BJ (cell line): ENCODE data around the gene B3GALT2. TPM values are rescaled to one million over a fixed set of nuclear protein-coding genes. Genes with fewer than 3 reads are reported as not detected.

Experiments
- CTCF ChIA-PET: fragments of 350-600 bp; formaldehyde crosslinking; extraction: SDS; loops from one replicate; lab custom pipeline; 2021; ENCODE audit warnings: antibody characterized with exemption, inconsistent platforms; lab: Yijun Ruan, JAX
- POLR2A ChIA-PET: fragments of 300-600 bp; sonication (Branson Sonifier 250); formaldehyde crosslinking; extraction: SDS; loops from one replicate; lab custom pipeline; 2021; ENCODE audit warnings: antibody characterized with exemption; lab: Charles Lee
- DNase-seq: peaks from one replicate; pipeline ENCODE4 v3.0.0-alpha.2; 2011; ENCODE audit warnings: low read depth
- H3K27me3 ChIP-seq: 2 replicates; pipeline ENCODE4 v1.6.0; 2011; ENCODE audit warnings: low read length; ENCODE audit not compliant: control insufficient read depth, insufficient read depth
- H3K36me3 ChIP-seq: 2 replicates; pipeline ENCODE4 v1.5.1; 2011; ENCODE audit warnings: low read length; ENCODE audit not compliant: control insufficient read depth, insufficient read depth
- H3K4me3 ChIP-seq: 2 replicates; pipeline ENCODE4 v1.5.1; 2011; ENCODE audit warnings: low read depth, mild to moderate bottlenecking, control low read depth, low read length
- polyA plus RNA-seq: library from polyadenylated mRNA; depleted of rRNA; stranded (reverse); fragments of >200 nt; gene quantifications from 2 replicates; pipeline ENCODE4 v1.2.3, GENCODE V29; 2011
- TF ChIP-seq, protein P1 (sequence below): IDR thresholded peaks from 2 replicates; pipeline ENCODE4 v1.5.1; 2011; ENCODE audit warnings: low read depth, mild to moderate bottlenecking, control low read depth, inconsistent platforms, low read length, moderate library complexity; ENCODE audit not compliant: insufficient read depth

Gene B3GALT2
- polyA plus RNA-seq, 1 experiment: 1.5 TPM

DNA sequence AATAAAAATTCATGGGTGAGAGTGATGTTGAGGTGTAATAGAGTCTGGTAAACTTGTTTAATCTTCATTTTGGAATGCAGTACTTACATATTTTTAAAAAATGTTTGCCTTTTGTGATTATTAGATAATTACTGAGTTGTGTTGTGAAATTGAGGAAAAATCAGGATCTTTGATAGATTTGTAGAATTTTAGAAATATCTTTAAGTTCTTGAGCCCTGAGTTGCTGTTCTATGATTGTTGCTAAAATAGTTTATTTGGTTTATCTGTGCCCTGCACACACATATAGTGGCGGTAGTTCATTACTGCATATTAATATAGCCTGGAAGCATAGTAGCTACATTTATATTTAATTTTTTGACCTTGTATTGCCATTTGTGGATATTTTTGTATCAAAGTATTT is 1.6 kb downstream of the B3GALT2 start:
- no peaks in the 10 kb centered on the region for H3K36me3 ChIP-seq
- H3K4me3 ChIP-seq: no peak overlapping the region
- CTCF ChIA-PET: interaction anchor here (1.1 to 2.6 kb wide), 2 partner anchors 151 to 154 kb away, joined by 4 to 13 read pairs; no protein-coding TSS in a partner anchor
- POLR2A ChIA-PET: interaction anchor here (0.5 to 0.8 kb wide), 2 partner anchors 126 to 1207 kb away, joined by 3 to 5 read pairs; partner anchors contain the start of gene UCHL5
- TF ChIP-seq, protein P1, sequence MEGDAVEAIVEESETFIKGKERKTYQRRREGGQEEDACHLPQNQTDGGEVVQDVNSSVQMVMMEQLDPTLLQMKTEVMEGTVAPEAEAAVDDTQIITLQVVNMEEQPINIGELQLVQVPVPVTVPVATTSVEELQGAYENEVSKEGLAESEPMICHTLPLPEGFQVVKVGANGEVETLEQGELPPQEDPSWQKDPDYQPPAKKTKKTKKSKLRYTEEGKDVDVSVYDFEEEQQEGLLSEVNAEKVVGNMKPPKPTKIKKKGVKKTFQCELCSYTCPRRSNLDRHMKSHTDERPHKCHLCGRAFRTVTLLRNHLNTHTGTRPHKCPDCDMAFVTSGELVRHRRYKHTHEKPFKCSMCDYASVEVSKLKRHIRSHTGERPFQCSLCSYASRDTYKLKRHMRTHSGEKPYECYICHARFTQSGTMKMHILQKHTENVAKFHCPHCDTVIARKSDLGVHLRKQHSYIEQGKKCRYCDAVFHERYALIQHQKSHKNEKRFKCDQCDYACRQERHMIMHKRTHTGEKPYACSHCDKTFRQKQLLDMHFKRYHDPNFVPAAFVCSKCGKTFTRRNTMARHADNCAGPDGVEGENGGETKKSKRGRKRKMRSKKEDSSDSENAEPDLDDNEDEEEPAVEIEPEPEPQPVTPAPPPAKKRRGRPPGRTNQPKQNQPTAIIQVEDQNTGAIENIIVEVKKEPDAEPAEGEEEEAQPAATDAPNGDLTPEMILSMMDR: no peak
- no peak for DNase-seq
- no peaks in the 10 kb centered on the region for H3K27me3 ChIP-seq

DNA sequence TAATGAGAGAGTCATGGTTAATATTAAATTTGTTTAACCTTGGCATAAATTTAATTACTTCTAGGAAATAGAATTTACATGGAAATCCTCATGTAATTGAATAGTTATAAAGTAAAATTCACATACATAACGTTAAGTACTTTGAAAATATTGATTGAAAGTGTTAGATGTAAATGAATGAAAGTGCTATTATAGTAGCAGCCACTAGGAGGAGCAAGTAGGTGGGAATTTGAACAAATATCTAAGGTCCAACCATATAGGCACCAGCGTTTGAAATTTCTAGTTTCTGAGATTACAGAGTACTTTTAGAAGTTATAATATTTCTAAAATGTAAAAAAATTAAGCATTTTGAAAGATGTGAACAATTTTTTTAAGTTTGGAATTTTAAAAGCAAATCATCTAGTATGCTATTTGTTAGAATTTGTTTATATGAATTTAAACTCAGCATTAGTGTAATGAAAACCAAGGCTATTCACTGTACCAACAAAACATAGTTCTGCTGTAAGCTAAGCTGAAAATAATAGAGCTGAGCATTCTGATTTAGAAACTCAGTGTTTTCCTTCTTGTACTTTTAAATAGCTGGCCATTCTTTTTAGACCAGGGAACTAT is 3.3 kb downstream of the B3GALT2 start:
- H3K4me3 ChIP-seq: no peak overlapping the region

DNA sequence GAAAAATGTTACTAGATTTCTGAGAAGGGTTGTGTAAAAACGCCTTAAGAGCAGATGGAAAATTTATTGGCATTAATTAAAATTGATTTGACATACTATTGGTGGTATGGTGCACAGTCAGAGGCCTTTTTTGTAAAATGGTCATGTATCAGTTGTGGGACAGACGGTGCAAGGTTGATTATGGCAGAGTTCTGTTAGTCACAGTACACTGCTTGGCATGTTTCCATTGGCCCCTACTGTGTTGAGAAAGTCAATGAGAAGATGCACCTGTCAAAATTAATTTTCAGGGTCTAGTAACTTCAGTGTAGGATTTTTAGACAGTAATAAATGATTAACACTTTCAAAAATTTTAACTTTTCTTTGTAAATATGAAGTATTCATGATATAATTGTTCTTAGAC is 4.4 kb downstream of the B3GALT2 start:
- no peaks in the 10 kb centered on the region for H3K36me3 ChIP-seq
- ChIA-PET CTCF (interaction anchor here (1.0 to 1.4 kb wide), 3 partner anchors 12 to 390 kb away, joined by 3 to 5 read pairs (median 4); no protein-coding TSS in a partner anchor), POLR2A (no interaction called here)
- DNase-seq: no peak
- H3K27me3 ChIP-seq: no peaks in the 10 kb centered on the region
- H3K4me3 ChIP-seq: no peak overlapping the region
- TF ChIP-seq, protein P1: no peak

More for the DNA sequence above, 3.3 kb downstream of the B3GALT2 start:
- TF ChIP-seq, protein P1: peak; percentile 72
- ChIA-PET POLR2A (no interaction called here), CTCF (interaction anchor here (2.6 kb wide), 1 partner anchor 156 kb away, joined by 13 read pairs; no protein-coding TSS in a partner anchor)
- DNase-seq: no peak
- no peaks in the 10 kb centered on the region for H3K27me3 ChIP-seq
- no peaks in the 10 kb centered on the region for H3K36me3 ChIP-seq

DNA sequence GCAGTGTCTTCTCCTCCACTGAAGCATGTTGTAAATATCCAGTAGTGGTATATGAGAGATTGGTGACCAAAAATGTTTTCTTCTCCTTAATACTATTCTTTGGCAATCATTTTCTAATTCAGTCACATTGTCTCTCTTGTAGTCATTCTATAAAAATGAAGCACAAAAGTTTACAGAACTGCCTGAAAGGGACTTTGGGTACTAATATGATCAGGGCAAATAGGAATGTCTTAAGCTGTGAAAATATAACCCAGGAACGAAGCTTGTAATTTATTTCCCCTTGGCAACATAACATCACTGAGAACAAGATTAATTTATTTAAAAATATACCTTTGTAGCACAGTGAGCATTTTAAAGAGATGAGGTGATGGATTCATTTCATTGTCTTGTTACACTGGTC is 4.9 kb downstream of the B3GALT2 start:
- DNase-seq: no peak
- H3K4me3 ChIP-seq: no peak overlapping the region
- H3K36me3 ChIP-seq: no peaks in the 10 kb centered on the region
- TF ChIP-seq, protein P1: no peak
- ChIA-PET CTCF (interaction anchor here (0.6 to 1.4 kb wide), 4 partner anchors 82 to 391 kb away, joined by 3 to 5 read pairs (median 4); no protein-coding TSS in a partner anchor), POLR2A (no interaction called here)
- no peaks in the 10 kb centered on the region for H3K27me3 ChIP-seq

DNA sequence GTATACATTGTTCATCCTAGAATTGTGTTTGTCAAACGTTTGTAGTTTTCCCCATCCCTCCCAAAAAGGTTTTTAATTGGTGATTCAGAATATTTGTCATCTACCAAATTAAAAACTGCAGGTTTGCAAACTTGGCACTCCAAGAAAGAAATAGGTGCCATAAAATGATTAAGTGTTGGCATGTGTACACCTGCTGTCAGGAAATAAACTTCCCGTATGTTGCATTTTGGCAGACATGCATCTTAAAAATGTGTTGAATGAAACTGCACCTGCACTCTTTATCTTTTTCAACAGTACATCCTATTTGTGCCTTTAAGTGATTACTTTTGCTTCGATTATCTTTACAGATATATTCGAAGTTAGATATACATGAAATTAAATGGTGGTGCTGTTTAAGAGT is 7.3 kb downstream of the B3GALT2 start:
- Histone ChIP-seq H3K36me3 (no peaks in the 10 kb centered on the region), H3K4me3 (no peak overlapping the region), H3K27me3 (no peaks in the 10 kb centered on the region)
- ChIA-PET CTCF (no interaction called here), POLR2A (no interaction called here)
- TF ChIP-seq, protein P1: no peak
- no peak for DNase-seq
